Spleen (tissue), 11 donors: ENCODE data around the gene TERB2. TPM values are rescaled to one million over a fixed set of nuclear protein-coding genes. Genes with fewer than 3 reads are reported as not detected.
"Not testable (repeated sequence)": the region's sequence is repeated elsewhere in the genome, so short reads cannot be mapped to it uniquely, and the experiment has no call there.

Source experiments
- DNase-seq: peaks from one replicate; pipeline ENCODE4 v3.0.0-alpha.2; 2020
- H3K27ac ChIP-seq, 8 donors: fragments of 200-600 bp; sonication (generic) in 7 of 8; 1 replicate in 4 of 8; 2 replicates in 4 of 8; pipeline versions ENCODE4 v1.5.0 to v1.8.0; 2016 to 2021; ENCODE audit warnings: inconsistent platforms in 4 of 8, mild to moderate bottlenecking in 4 of 8, moderate library complexity in 1 of 8
- H3K27me3 ChIP-seq, 7 donors: fragments of 200-600 bp; sonication (generic) in 6 of 7; replicated peaks in 1 of 7; 1 replicate in 4 of 7; 2 replicates in 3 of 7; pipeline versions ENCODE4 v1.5.0 to v1.8.0; 2016 to 2021; ENCODE audit warnings: inconsistent platforms in 3 of 7, mild to moderate bottlenecking in 1 of 7
- H3K36me3 ChIP-seq, 6 donors: fragments of 200-600 bp; sonication (generic) in 5 of 6; 1 replicate in 4 of 6; 2 replicates in 2 of 6; pipeline versions ENCODE4 v1.5.0 to v1.8.0; 2016 to 2021; ENCODE audit warnings: inconsistent platforms in 2 of 6
- H3K4me1 ChIP-seq, 6 donors: fragments of 200-600 bp; sonication (generic) in 5 of 6; 1 replicate in 3 of 6; 2 replicates in 3 of 6; pipeline versions ENCODE4 v1.5.0 to v1.8.0; 2016 to 2021; ENCODE audit warnings: inconsistent platforms in 3 of 6
- H3K4me3 ChIP-seq, 8 donors: fragments of 200-600 bp; sonication (generic) in 7 of 8; 1 replicate in 4 of 8; 2 replicates in 4 of 8; pipeline versions ENCODE4 v1.5.0 to v1.8.0; 2016 to 2021; ENCODE audit warnings: inconsistent platforms in 4 of 8, mild to moderate bottlenecking in 4 of 8, moderate library complexity in 2 of 8
- H3K9me3 ChIP-seq, 8 donors: fragments of 200-600 bp; sonication (generic) in 7 of 8; 1 replicate in 4 of 8; 2 replicates in 4 of 8; pipeline versions ENCODE4 v1.5.0 to v1.8.0; 2016 to 2021; ENCODE audit warnings: inconsistent platforms in 4 of 8
- POLR2A ChIP-seq, 3 donors: fragments of 450-650 bp; IDR thresholded peaks; one replicate each; pipeline ENCODE4 v1.5.1; 2017; ENCODE audit warnings: antibody characterized with exemption in 3 of 3, mild to moderate bottlenecking in 1 of 3
- POLR2AphosphoS5 ChIP-seq, 3 donors: sonication (generic); formaldehyde crosslinking; IDR thresholded peaks; one replicate each; pipeline ENCODE4 v1.5.1; 2017; ENCODE audit warnings: antibody characterized with exemption in 3 of 3
- WGBS, 5 donors: extraction: QIAGEN DNeasy Blood & Tissue Kit in 3 of 5; methylation state at CpG; one replicate each; pipeline versions ENCODE4 v1.1.5 to v1.1.7; 2013 to 2018; 5-methylcytosine and 5-hydroxymethylcytosine counted together
- intact Hi-C: fragments of 100-400 bp; cut with DNase I; formaldehyde crosslinking; loops from one replicate; pipeline ENCODE4 v1.15.0; 2023; ENCODE audit warnings: low total_unique reads
- polyA plus RNA-seq, 3 donors: library from polyadenylated mRNA; stranded (reverse); fragments of 200-250 nt; gene quantifications; one replicate each; pipeline ENCODE4 v1.2.1, GENCODE V29; 2013
- total RNA-seq, 7 donors: library from RNA; depleted of rRNA in 3 of 7; stranded (reverse); fragments of >200 nt in 3 of 7; fragmentation: NEBNext Ultra II Directional in 4 of 7; extraction: Animal tissue kit (Norgen Biotek cat#: 25700) in 4 of 7; gene quantifications; one replicate each; pipeline versions ENCODE4 v1.1.0 to v1.2.1, GENCODE V29; 2016 to 2021
- TF ChIP-seq, protein P1 (sequence below), 11 experiments: fragments of 200-600 bp in 7 of 11; fragments of 450-650 bp in 4 of 11; sonication (generic) in 4 of 11; IDR thresholded peaks in 8 of 11; conservative IDR thresholded peaks in 3 of 11; 1 replicate in 7 of 11; 2 replicates in 4 of 11; pipeline versions ENCODE4 v1.4.0 to v1.8.0; 2016 to 2021; ENCODE audit warnings: antibody characterized with exemption in 11 of 11, inconsistent platforms in 4 of 11, mild to moderate bottlenecking in 1 of 11
- donor health status: healthy with polysubstance abuse.
- donor health status: DM: no; HTN: no; CAD: no; lungs with moderate emphysema.
- donor health status: DM: no; HTN: no; CAD: no.
- donor health status: Bipolar disorder and iron deficiency.
- donor health status: healthy.
- donor health status: DM: no; HTN: no; CAD: no.
- donor health status: DM: yes; HTN: yes; CAD: no.

The TERB2 gene
- total and polyA plus RNA-seq, 10 donors, result not detected

DNA sequence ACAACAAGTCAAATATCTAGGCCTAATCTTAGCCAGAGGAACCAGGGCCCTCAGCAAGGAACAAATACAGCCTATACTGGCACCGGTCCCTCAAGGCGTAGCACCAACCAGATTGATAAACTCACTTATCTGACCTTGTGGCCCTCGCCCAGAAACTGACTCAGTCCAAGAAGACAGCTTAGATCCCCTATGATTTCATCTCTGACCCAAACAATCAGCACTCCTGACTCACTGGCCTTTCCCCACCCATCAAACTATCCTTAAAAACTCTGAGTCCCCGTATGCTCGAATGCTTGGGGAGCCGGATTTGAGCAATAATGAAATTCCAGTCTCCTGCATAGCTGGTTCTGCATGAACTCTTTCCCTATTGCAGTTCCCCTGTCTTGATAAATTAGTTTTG, 64.9 kb downstream of the TERB2 start:
- H3K4me3 ChIP-seq, result no peak overlapping the region
- no peaks in the 10 kb centered on the region for H3K36me3 ChIP-seq
- peaks cover 0 to 18% (median 4%) of the 10 kb centered on the region in 7 donors for H3K27me3 ChIP-seq
- no peak for DNase-seq
- no peak overlapping the region for H3K27ac ChIP-seq
- H3K9me3 ChIP-seq, result no peaks in the 10 kb centered on the region
- peaks cover 7 to 28% (median 17%) of the 10 kb centered on the region in 6 donors for H3K4me1 ChIP-seq
- no peak for TF ChIP-seq POLR2AphosphoS5 (IDR thresholded peaks at IDR 0.05)
- no peak for TF ChIP-seq POLR2A (IDR thresholded peaks at IDR 0.05)
- TF ChIP-seq, protein P1, sequence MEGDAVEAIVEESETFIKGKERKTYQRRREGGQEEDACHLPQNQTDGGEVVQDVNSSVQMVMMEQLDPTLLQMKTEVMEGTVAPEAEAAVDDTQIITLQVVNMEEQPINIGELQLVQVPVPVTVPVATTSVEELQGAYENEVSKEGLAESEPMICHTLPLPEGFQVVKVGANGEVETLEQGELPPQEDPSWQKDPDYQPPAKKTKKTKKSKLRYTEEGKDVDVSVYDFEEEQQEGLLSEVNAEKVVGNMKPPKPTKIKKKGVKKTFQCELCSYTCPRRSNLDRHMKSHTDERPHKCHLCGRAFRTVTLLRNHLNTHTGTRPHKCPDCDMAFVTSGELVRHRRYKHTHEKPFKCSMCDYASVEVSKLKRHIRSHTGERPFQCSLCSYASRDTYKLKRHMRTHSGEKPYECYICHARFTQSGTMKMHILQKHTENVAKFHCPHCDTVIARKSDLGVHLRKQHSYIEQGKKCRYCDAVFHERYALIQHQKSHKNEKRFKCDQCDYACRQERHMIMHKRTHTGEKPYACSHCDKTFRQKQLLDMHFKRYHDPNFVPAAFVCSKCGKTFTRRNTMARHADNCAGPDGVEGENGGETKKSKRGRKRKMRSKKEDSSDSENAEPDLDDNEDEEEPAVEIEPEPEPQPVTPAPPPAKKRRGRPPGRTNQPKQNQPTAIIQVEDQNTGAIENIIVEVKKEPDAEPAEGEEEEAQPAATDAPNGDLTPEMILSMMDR (IDR thresholded peaks at IDR 0.05 in 8 of 11, conservative IDR thresholded peaks at IDR 0.05 in 3 of 11), result no peak
- 81 to 97% (median 92%) methylated on average over 6 of the region's 6 CpGs for WGBS, 5 donors
- intact Hi-C loops, result no loop called here

DNA sequence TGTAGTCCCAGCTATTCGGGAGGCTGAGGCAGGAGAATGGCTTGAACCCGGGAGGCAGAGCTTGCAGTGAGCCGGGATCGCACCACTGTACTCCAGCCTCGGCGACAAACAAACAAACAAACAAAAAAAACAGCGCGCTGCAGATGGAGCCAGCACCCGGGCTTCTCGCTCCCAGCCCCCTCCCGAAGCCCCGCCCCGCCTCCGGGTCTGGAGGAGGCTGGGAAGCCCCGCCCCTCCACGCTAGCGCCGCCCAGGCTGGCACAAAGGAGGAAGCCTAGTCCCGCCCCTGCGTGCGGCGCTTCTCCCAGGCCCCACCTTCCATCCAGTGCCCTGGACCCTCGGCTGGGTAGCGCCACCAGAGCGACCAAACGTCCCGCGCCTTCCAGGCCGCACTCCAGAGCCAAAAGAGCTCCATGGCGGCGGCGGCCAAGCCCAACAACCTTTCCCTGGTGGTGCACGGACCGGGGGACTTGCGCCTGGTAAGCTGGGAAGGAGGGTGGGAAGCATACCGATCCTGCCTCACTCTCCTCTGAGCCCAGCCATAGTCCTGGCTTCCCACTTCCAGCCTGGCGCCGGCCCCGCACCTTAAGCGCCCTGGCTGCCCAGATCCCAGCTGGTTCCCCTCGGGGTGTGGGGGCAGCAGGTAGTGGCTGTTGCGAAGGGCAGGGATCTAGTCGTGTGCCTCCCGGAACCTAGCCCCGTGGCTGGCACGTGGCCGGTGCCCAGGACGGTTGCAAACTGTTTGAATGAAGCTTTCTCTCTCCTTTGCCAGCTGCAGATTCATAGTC, 66.6 kb downstream of the TERB2 start, which contains the start of gene SORD:
Gene SORD (plus strand): TSS at position 325 of the 788 bp plus-strand sequence. CDS start 89 bp downstream, at position 414.
- peak within 1 kb of the TSS; percentile 60 to 91 (median 77) for H3K4me3 ChIP-seq
- TF ChIP-seq POLR2A (IDR thresholded peaks at IDR 0.05), result no peak
- TF ChIP-seq, protein P1 (IDR thresholded peaks at IDR 0.05 in 8 of 11, conservative IDR thresholded peaks at IDR 0.05 in 3 of 11), result no peak
- TF ChIP-seq POLR2AphosphoS5 (IDR thresholded peaks at IDR 0.05), result peak; percentile 75 to 86 (median 86)
- H3K36me3 ChIP-seq, result no peaks in the 10 kb centered on the region
- H3K9me3 ChIP-seq, result no peaks in the 10 kb centered on the region
- peak; percentile 98 for DNase-seq
- WGBS, 5 donors, result 1 to 3% (median 1%) methylated on average over 36 to 48 of the region's 48 CpGs
- peaks cover 7 to 36% (median 17%) of the 10 kb centered on the region in 6 donors for H3K4me1 ChIP-seq
- intact Hi-C loops, result no loop called here
- peak within 1 kb of the TSS; percentile 14 to 77 (median 66) for H3K27ac ChIP-seq
- peaks cover 0 to 18% (median 4%) of the 10 kb centered on the region in 7 donors for H3K27me3 ChIP-seq

DNA sequence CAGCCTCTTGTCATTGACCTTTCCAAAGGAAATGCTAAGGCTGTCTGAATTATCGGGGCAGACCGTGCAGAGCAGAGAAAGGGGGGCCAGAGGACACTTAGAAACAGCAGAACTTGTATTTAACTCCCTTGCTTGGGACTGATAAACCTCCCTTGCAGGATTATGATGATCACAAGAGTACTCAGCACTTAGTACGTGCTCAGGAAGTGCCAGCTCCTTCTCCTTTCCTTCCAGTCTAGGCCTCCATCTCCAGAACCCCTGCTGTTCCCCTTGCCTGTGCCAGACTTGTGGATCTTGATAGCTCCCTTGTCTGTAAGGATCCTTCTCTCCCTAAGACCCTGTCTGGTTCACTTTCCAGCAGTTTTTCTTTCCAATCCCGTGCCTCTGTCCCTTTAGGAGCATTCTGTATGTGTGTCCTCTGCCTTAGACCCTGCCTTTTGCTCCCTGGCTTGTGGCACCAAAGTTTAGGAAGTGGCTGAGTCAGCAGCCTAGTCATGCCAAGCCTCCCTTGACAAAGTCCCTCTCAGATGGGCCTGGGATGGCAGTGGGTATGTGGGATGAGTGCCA, 67.3 kb downstream of the TERB2 start:
- WGBS, 5 donors, result 19 to 35% (median 28%) methylated on average over 4 of the region's 4 CpGs
- intact Hi-C loops, result no loop called here

DNA sequence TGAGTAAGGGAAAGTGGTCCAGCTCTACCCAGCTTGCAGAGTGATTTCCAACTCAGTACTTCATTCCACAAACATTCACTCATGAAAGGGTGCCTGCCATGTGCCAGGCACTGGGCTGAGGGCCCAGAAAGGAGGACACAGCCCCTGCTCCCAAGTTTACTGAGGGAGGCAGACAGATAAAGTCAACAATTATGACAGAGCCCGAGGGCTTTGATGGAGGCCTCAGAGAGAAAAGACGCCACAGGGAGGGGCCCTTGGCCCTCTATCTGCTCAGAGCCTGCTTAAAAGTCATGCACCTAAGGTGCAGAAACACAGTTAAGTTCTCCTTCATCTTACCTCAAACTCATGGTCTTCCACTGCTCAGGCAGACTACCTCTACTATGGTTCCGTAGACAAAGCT, 68.2 kb downstream of the TERB2 start:
- intact Hi-C loops, H3K9me3 ChIP-seq, H3K4me3 ChIP-seq, H3K36me3 ChIP-seq, H3K27ac ChIP-seq, DNase-seq: not testable (repeated sequence)
- peaks cover 7 to 36% (median 17%) of the 10 kb centered on the region in 6 donors for H3K4me1 ChIP-seq
- WGBS, 5 donors, result 73 to 100% (median 92%) methylated on average over 3 of the region's 3 CpGs
- H3K27me3 ChIP-seq, result peaks cover 0 to 14% (median 4%) of the 10 kb centered on the region in 7 donors

More for the DNA sequence above, 67.3 kb downstream of the TERB2 start:
- Histone ChIP-seq H3K4me3 (peak overlapping the region; percentile 60 to 91 (median 77)), H3K4me1 (peaks cover 7 to 36% (median 17%) of the 10 kb centered on the region in 6 donors), H3K9me3 (no peaks in the 10 kb centered on the region), H3K36me3 (no peaks in the 10 kb centered on the region), H3K27me3 (peaks cover 0 to 18% (median 4%) of the 10 kb centered on the region in 7 donors), H3K27ac (peak overlapping the region in 5 of 8 donors; percentile 29 to 77 (median 73))
- DNase-seq, result no peak
- TF ChIP-seq POLR2AphosphoS5 (IDR thresholded peaks at IDR 0.05), result no peak
- TF ChIP-seq, protein P1 (IDR thresholded peaks at IDR 0.05 in 8 of 11, conservative IDR thresholded peaks at IDR 0.05 in 3 of 11), result no peak
- no peak for TF ChIP-seq POLR2A (IDR thresholded peaks at IDR 0.05)

DNA sequence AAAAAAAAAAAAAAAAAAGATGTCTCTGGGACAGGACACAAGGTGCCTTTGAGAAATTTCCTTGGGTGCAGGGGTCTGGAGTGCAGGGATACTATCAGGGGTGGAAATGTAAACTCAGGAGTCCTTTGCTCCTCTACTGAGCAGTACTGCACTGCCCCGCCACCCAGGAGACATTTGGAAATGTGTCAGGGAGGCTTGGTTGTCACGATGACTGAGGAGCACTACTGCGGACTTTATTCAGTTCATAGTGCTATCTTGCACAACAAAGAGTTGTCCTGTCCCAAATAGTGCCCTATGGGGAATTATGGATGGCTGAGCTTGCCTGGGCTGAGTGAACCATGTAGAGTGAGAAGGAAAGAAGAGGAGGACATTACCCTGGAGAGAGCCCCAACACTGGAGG, 69.1 kb downstream of the TERB2 start:
- DNase-seq, result not testable (repeated sequence)

More for the DNA sequence above, 69.1 kb downstream of the TERB2 start:
- H3K36me3 ChIP-seq, H3K27me3 ChIP-seq, H3K4me3 ChIP-seq, H3K9me3 ChIP-seq, intact Hi-C loops, H3K27ac ChIP-seq: not testable (repeated sequence)
- WGBS, 5 donors, result 76 to 97% (median 95%) methylated on average over 3 of the region's 3 CpGs
- H3K4me1 ChIP-seq, result peaks cover 7 to 36% (median 17%) of the 10 kb centered on the region in 6 donors
